H1 (cell line): ENCODE data around the gene OAS3. TPM values are rescaled to one million over a fixed set of nuclear protein-coding genes. Genes with fewer than 3 reads are reported as not detected.

Experiments used
- CTCF ChIA-PET: fragments of 300-600 bp; sonication (Branson Sonifier 250); formaldehyde crosslinking; loops from one replicate; lab custom pipeline; 2021; ENCODE audit not compliant: partially characterized antibody; lab: Charles Lee
- POLR2A ChIA-PET: fragments of 300-600 bp; sonication (Branson Sonifier 250); formaldehyde crosslinking; loops from one replicate; lab custom pipeline; 2021; ENCODE audit warnings: inconsistent platforms; ENCODE audit not compliant: partially characterized antibody; lab: Charles Lee
- DNase-seq, 2 experiments: peaks; one replicate each; pipeline versions ENCODE4 v3.0.0 to v3.0.0-alpha.2; 2010 to 2022; ENCODE audit warnings: low spot score in 2 of 2, low read depth in 1 of 2, mixed read lengths in 1 of 2
- FAIRE-seq: peaks from 2 replicates; lab custom pipeline; 2011; peaks lifted over from hg19 to GRCh38; lab: Jason Lieb, UNC
- H2AFZ ChIP-seq: 2 replicates; pipeline ENCODE4 v1.8.1; 2012; ENCODE audit warnings: low read length, inconsistent platforms
- H2AK5ac ChIP-seq: 2 replicates; pipeline ENCODE4 v1.6.1; 2013; ENCODE audit warnings: low read depth, low read length
- H2BK120ac ChIP-seq: replicated peaks from 2 replicates; pipeline ENCODE3; 2013; ENCODE audit warnings: low read depth, low read length, inconsistent platforms
- H2BK12ac ChIP-seq: 2 replicates; pipeline ENCODE4 v1.6.1; 2013; ENCODE audit warnings: low read depth, low read length
- H2BK15ac ChIP-seq: 2 replicates; pipeline ENCODE4 v1.6.1; 2013; ENCODE audit warnings: low read length
- H2BK20ac ChIP-seq: 2 replicates; pipeline ENCODE4 v1.6.1; 2013; ENCODE audit warnings: low read length
- H2BK5ac ChIP-seq: 2 replicates; pipeline ENCODE4 v1.6.1; 2013; ENCODE audit warnings: low read depth, low read length
- H3K14ac ChIP-seq: 2 replicates; pipeline ENCODE4 v1.6.1; 2013; ENCODE audit warnings: inconsistent platforms; ENCODE audit not compliant: insufficient read length
- H3K18ac ChIP-seq: 2 replicates; pipeline ENCODE4 v1.6.1; 2013; ENCODE audit warnings: low read length; ENCODE audit errors: extremely low read depth
- H3K23ac ChIP-seq: 2 replicates; pipeline ENCODE4 v1.6.1; 2013; ENCODE audit warnings: inconsistent platforms; ENCODE audit not compliant: insufficient read length
- H3K23me2 ChIP-seq: 2 replicates; pipeline ENCODE4 v1.6.1; 2013; ENCODE audit warnings: low read depth, low read length
- H3K27ac ChIP-seq: 2 replicates; pipeline ENCODE4 v1.6.1; 2011; ENCODE audit warnings: low read depth, low read length, inconsistent platforms
- H3K27me3 ChIP-seq, 4 experiments: replicated peaks in 1 of 4; 1 replicate in 1 of 4; 2 replicates in 3 of 4; pipeline versions ENCODE4 v1.6.1 to v1.8.1; 2011 to 2013; ENCODE audit warnings: low read length in 3 of 4, mild to moderate bottlenecking in 3 of 4, inconsistent platforms in 2 of 4, mixed read lengths in 2 of 4, moderate library complexity in 1 of 4; ENCODE audit not compliant: control insufficient read depth in 3 of 4, insufficient read depth in 3 of 4; ENCODE audit errors: extremely low read depth in 1 of 4
- H3K36me3 ChIP-seq, 4 experiments: 2 replicates each; pipeline versions ENCODE4 v1.6.1 to v1.8.1; 2011 to 2013; ENCODE audit warnings: mild to moderate bottlenecking in 4 of 4, low read length in 3 of 4, moderate library complexity in 2 of 4, control low read depth in 1 of 4, inconsistent platforms in 1 of 4; ENCODE audit not compliant: insufficient read depth in 4 of 4, control insufficient read depth in 2 of 4
- H3K4ac ChIP-seq: replicated peaks from 2 replicates; pipeline ENCODE3; 2013; ENCODE audit warnings: low read length, low read depth, mixed read lengths, inconsistent platforms; ENCODE audit not compliant: insufficient read length
- H3K4me1 ChIP-seq, 4 experiments: replicated peaks in 1 of 4; 1 replicate in 1 of 4; 2 replicates in 3 of 4; pipeline versions ENCODE4 v1.6.1 to v1.8.1; 2011 to 2013; ENCODE audit warnings: low read length in 3 of 4, inconsistent platforms in 2 of 4, mixed read lengths in 1 of 4; ENCODE audit not compliant: insufficient read depth in 4 of 4, control insufficient read depth in 3 of 4
- H3K4me2 ChIP-seq, 2 experiments: 2 replicates each; pipeline versions ENCODE4 v1.6.1 to v1.8.1; 2011 to 2013; ENCODE audit warnings: low read depth in 2 of 2, low read length in 2 of 2, control low read depth in 1 of 2, inconsistent platforms in 1 of 2, mild to moderate bottlenecking in 1 of 2; ENCODE audit not compliant: insufficient read depth in 1 of 2
- H3K4me3 ChIP-seq, 4 experiments: fragments of 200-600, 300-600 bp in 1 of 4; sonication (generic), shearing (Covaris generic), sonication (Bioruptor Twin) in 1 of 4; 2 replicates each; pipeline versions ENCODE4 v1.5.1 to v1.8.1; 2011 to 2016; ENCODE audit warnings: low read length in 4 of 4, low read depth in 3 of 4, control low read depth in 2 of 4, inconsistent platforms in 2 of 4, mild to moderate bottlenecking in 2 of 4, mixed read lengths in 1 of 4, moderate library complexity in 1 of 4; ENCODE audit not compliant: insufficient read depth in 2 of 4; ENCODE audit errors: extremely low read depth in 1 of 4
- H3K56ac ChIP-seq: replicated peaks from 2 replicates; pipeline ENCODE3; 2013; ENCODE audit warnings: low read depth, mild to moderate bottlenecking, mixed read lengths, low read length, inconsistent platforms; ENCODE audit not compliant: insufficient read length
- H3K79me1 ChIP-seq: 2 replicates; pipeline ENCODE4 v1.6.1; 2013; ENCODE audit warnings: low read depth, low read length, control low read depth
- H3K79me2 ChIP-seq, 2 experiments: 2 replicates each; pipeline versions ENCODE4 v1.6.1 to v1.8.1; 2012 to 2013; ENCODE audit warnings: low read length in 2 of 2, mild to moderate bottlenecking in 2 of 2, inconsistent platforms in 1 of 2; ENCODE audit not compliant: insufficient read depth in 2 of 2, control insufficient read depth in 1 of 2
- H3K9ac ChIP-seq, 4 experiments: replicated peaks in 1 of 4; 1 replicate in 1 of 4; 2 replicates in 3 of 4; pipeline versions ENCODE4 v1.6.1 to v1.8.1; 2011 to 2013; ENCODE audit warnings: low read depth in 3 of 4, low read length in 3 of 4, control low read depth in 2 of 4, mild to moderate bottlenecking in 2 of 4, moderate library complexity in 2 of 4, inconsistent platforms in 1 of 4; ENCODE audit errors: extremely low read depth in 1 of 4
- H3K9me3 ChIP-seq, 2 experiments: 2 replicates each; pipeline versions ENCODE4 v1.6.1 to v1.8.1; 2012 to 2013; ENCODE audit warnings: mild to moderate bottlenecking in 2 of 2, moderate library complexity in 2 of 2, control low read depth in 1 of 2, inconsistent platforms in 1 of 2, low read depth in 1 of 2, low read length in 1 of 2, mixed read lengths in 1 of 2; ENCODE audit not compliant: insufficient read depth in 2 of 2
- H4K20me1 ChIP-seq, 2 experiments: replicated peaks in 1 of 2; 2 replicates each; pipeline versions ENCODE3 to v1.8.1; 2011 to 2013; ENCODE audit warnings: inconsistent platforms in 2 of 2, low read length in 2 of 2, mild to moderate bottlenecking in 1 of 2; ENCODE audit not compliant: insufficient read depth in 2 of 2, control insufficient read depth in 1 of 2
- H4K5ac ChIP-seq: 2 replicates; pipeline ENCODE4 v1.6.1; 2013; ENCODE audit warnings: low read length, low read depth, mixed read lengths, inconsistent platforms; ENCODE audit not compliant: insufficient read length
- H4K8ac ChIP-seq: 2 replicates; pipeline ENCODE4 v1.8.0; 2013; ENCODE audit warnings: mild to moderate bottlenecking, moderate library complexity, low read length, inconsistent platforms; ENCODE audit not compliant: insufficient read depth; ENCODE audit errors: extremely low read depth
- H4K91ac ChIP-seq: replicated peaks from 2 replicates; pipeline ENCODE3; 2013; ENCODE audit warnings: low read length, mixed read lengths, inconsistent platforms; ENCODE audit not compliant: insufficient read length
- CBX8 ChIP-seq: fragments of 300-800, 300-1000 bp; sonication (generic); IDR thresholded peaks from 2 replicates; pipeline ENCODE4 v1.7.1; 2016; ENCODE audit warnings: low read depth, low read length, borderline replicate concordance
- CTBP2 ChIP-seq: IDR thresholded peaks from 2 replicates; pipeline ENCODE4 v1.7.0; 2011; ENCODE audit warnings: borderline replicate concordance, mild to moderate bottlenecking, moderate library complexity, mixed read lengths, low read length; ENCODE audit not compliant: insufficient read depth, insufficient read length
- GTF2F1 ChIP-seq: IDR thresholded peaks from 2 replicates; pipeline ENCODE4 v1.6.1; 2012; ENCODE audit warnings: low read depth, low read length, improper control_type of control experiment, borderline replicate concordance
- KDM4A ChIP-seq: IDR thresholded peaks from one replicate; pipeline ENCODE4 v1.7.1; 2012; ENCODE audit warnings: low read depth, mild to moderate bottlenecking, moderate library complexity, low read length, inconsistent platforms; ENCODE audit not compliant: severe bottlenecking
- MAFK ChIP-seq: IDR thresholded peaks from 2 replicates; pipeline ENCODE4 v1.6.1; 2012; ENCODE audit warnings: low read depth, mild to moderate bottlenecking, improper control_type of control experiment, low read length
- NRF1 ChIP-seq: IDR thresholded peaks from 2 replicates; pipeline ENCODE4 v1.6.1; 2011; ENCODE audit warnings: mild to moderate bottlenecking, low read depth, low read length, improper control_type of control experiment
- POU5F1 ChIP-seq: IDR thresholded peaks from 2 replicates; pipeline ENCODE4 v1.6.1; 2011; ENCODE audit warnings: low read depth, mild to moderate bottlenecking, low read length, moderate library complexity
- SAP30 ChIP-seq: fragments of 300-600 bp; sonication (generic); IDR thresholded peaks from 2 replicates; pipeline ENCODE4 v1.7.1; 2012; ENCODE audit warnings: low read length, moderate library complexity, mild to moderate bottlenecking, inconsistent platforms; ENCODE audit not compliant: insufficient read depth, insufficient replicate concordance
- SP4 ChIP-seq: IDR thresholded peaks from 2 replicates; pipeline ENCODE4 v1.6.1; 2012; ENCODE audit warnings: low read length, inconsistent platforms
- TAF7 ChIP-seq: optimal IDR thresholded peaks from 2 replicates; pipeline ENCODE3; 2011; ENCODE audit warnings: low read depth, mild to moderate bottlenecking, inconsistent platforms, low read length, moderate library complexity, borderline replicate concordance
- TCF12 ChIP-seq: IDR thresholded peaks from 2 replicates; pipeline ENCODE4 v1.6.1; 2011; ENCODE audit warnings: low read depth, mild to moderate bottlenecking, low read length
- USF2 ChIP-seq: IDR thresholded peaks from 2 replicates; pipeline ENCODE4 v1.6.1; 2011; ENCODE audit warnings: low read length, improper control_type of control experiment
- WGBS, 2 experiments: shearing (Covaris generic) in 1 of 2; methylation state at CpG; one replicate each; pipeline versions ENCODE4 v1.1.6 to v1.1.7; 2013 to 2015; ENCODE audit warnings: low lambda C conversion rate in 2 of 2, mixed read lengths in 2 of 2, inconsistent platforms in 1 of 2, low coverage in 1 of 2, missing lambda C conversion rate in 1 of 2; ENCODE audit not compliant: insufficient replicate concordance in 2 of 2, insufficient coverage in 1 of 2, insufficient read length in 1 of 2; ENCODE audit errors: extremely low coverage in 1 of 2, missing lambda C conversion rate in 1 of 2; 5-methylcytosine and 5-hydroxymethylcytosine counted together
- polyA plus RNA-seq, 7 experiments: library from polyadenylated mRNA; depleted of rRNA in 3 of 7; stranded (reverse) in 5 of 7; unstranded in 2 of 7; fragments of >200 nt in 5 of 7; fragments of 200-250 nt in 2 of 7; gene quantifications; 1 replicate in 5 of 7; 2 replicates in 1 of 7; 4 replicates in 1 of 7; pipeline versions ENCODE4 v1.2.1 to v1.2.3, GENCODE V29; 2011 to 2013; ENCODE audit warnings: missing spikeins in 2 of 7, mixed read lengths in 2 of 7
- total RNA-seq: library from RNA; stranded (reverse); fragmentation: NEBNext Ultra II Directional; extraction: Animal tissue kit (Norgen Biotek cat#: 25700); gene quantifications from 2 replicates; pipeline ENCODE4 v1.2.1, GENCODE V29; 2021

Gene OAS3
- total and polyA plus RNA-seq, 2 of the 8 experiments (the other 6 are each of a cell fraction or from before 2014, with no cell fraction given), result 0.73 to 3.7 TPM

DNA sequence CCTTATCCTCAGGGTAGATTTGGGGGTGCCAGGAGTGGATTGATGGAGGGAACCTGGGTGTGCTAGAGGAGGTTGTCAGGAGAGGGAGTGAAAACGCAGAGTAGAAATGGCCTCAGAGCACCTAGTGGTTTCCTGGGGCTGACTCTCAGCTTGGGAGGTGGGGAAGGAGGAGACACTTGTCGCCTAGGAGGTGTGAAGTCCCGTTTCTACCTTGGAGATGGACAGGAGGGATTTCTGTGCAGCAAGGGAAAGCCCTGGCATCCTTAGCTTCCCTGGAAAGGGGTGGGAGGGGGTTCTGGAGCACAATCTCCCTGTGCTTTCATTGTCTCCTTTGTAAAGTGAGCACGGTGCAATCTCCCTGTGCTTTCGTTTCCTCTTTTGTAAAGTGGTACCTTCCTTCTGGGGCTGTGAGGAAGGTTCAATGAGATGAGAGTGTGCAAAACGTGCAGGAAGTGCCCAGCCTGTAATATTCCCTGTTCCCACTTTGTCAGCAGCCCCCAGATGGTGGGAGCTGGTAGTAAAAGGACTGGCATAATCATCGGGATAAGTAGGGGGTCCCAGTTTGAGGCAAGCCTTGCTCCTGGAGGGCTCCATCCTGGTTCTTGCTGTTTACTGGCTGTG lies 1.6 kb downstream of the OAS3 start:
- no peak overlapping the region for H3K14ac ChIP-seq
- FAIRE-seq (no peak), DNase-seq (no peak)
- no peak overlapping the region for H2BK15ac ChIP-seq
- no peak overlapping the region for H3K4me2 ChIP-seq
- H3K36me3 ChIP-seq, result no peaks in the 10 kb centered on the region
- H3K4me1 ChIP-seq, result peaks cover 0 to 3% (median 2%) of the 10 kb centered on the region in 4 experiments; a peak in 2 of 7 replicates
- H3K9ac ChIP-seq, result no peak overlapping the region
- 68% methylated on average over 7 of the region's 7 CpGs; no CpG with 5 or more reads in 1 of the 2 experiments for WGBS, 2 experiments
- H3K18ac ChIP-seq, result no peak overlapping the region
- no peak overlapping the region for H2BK120ac ChIP-seq
- no peak overlapping the region for H3K56ac ChIP-seq
- no peak overlapping the region for H3K23ac ChIP-seq
- no peaks in the 10 kb centered on the region for H3K9me3 ChIP-seq
- ChIA-PET POLR2A (no interaction called here), CTCF (interaction anchor here (0.9 to 2.1 kb wide), 3 partner anchors 8 to 213 kb away, joined by 3 to 7 read pairs (median 4); no protein-coding TSS in a partner anchor)
- no peak overlapping the region for H4K5ac ChIP-seq
- H3K4ac ChIP-seq, result no peak overlapping the region
- H2AFZ ChIP-seq, result no peak overlapping the region
- no peaks in the 10 kb centered on the region for H3K79me1 ChIP-seq
- H3K27me3 ChIP-seq, result peaks cover 0 to 15% (median 10%) of the 10 kb centered on the region in 4 experiments; a peak in 6 of 7 replicates
- H3K23me2 ChIP-seq, result no peaks in the 10 kb centered on the region; the same call in 1 of the 2 replicates
- H2BK20ac ChIP-seq, result no peak overlapping the region
- H2AK5ac ChIP-seq, result no peak overlapping the region
- no peak overlapping the region for H4K91ac ChIP-seq
- no peak overlapping the region for H2BK5ac ChIP-seq
- H3K27ac ChIP-seq, result no peak overlapping the region
- H4K20me1 ChIP-seq, result no peaks in the 10 kb centered on the region
- no peak overlapping the region for H3K4me3 ChIP-seq
- H4K8ac ChIP-seq, result no peak overlapping the region
- H2BK12ac ChIP-seq, result no peak overlapping the region
- no peaks in the 10 kb centered on the region for H3K79me2 ChIP-seq
- no peak for TF ChIP-seq SP4
- no peak for TF ChIP-seq SAP30
- TF ChIP-seq KDM4A, result no peak
- TF ChIP-seq USF2, result no peak
- TF ChIP-seq NRF1, result no peak
- TF ChIP-seq CBX8, result no peak
- no peak for TF ChIP-seq CTBP2
- no peak for TF ChIP-seq TCF12
- no peak for TF ChIP-seq GTF2F1
- TF ChIP-seq TAF7, result no peak
- TF ChIP-seq POU5F1, result no peak
- no peak for TF ChIP-seq MAFK
